Immature natural killer cell (primary cell): ENCODE results near the gene TCFL5. TPM values are rescaled to one million over a fixed set of nuclear protein-coding genes. Genes with fewer than 3 reads are reported as not detected.
"Not testable (repeated sequence)": the region's sequence is repeated elsewhere in the genome, so short reads cannot be mapped to it uniquely, and the experiment has no call there.

Experiments used
- DNase-seq, 3 donors: peaks; one replicate each; pipeline ENCODE4 v3.0.0; 2022; ENCODE audit warnings: mixed read lengths in 1 of 3
- H3K27ac Mint-ChIP-seq, 6 donors: one replicate each; pipeline ENCODE4 v1.8.0; 2020; ENCODE audit warnings: mixed read lengths in 6 of 6, mild to moderate bottlenecking in 5 of 6, inconsistent platforms in 4 of 6, moderate library complexity in 3 of 6
- H3K27me3 Mint-ChIP-seq, 3 donors: one replicate each; pipeline ENCODE4 v1.8.0; 2020 to 2021; ENCODE audit warnings: low read depth in 3 of 3, mild to moderate bottlenecking in 3 of 3, mixed read lengths in 3 of 3, moderate library complexity in 3 of 3, inconsistent platforms in 1 of 3
- H3K36me3 Mint-ChIP-seq, 3 donors: one replicate each; pipeline ENCODE4 v1.8.0; 2020; ENCODE audit warnings: mixed read lengths in 3 of 3, inconsistent platforms in 2 of 3, mild to moderate bottlenecking in 2 of 3
- H3K4me1 Mint-ChIP-seq, 2 donors: one replicate each; pipeline ENCODE4 v1.8.0; 2020; ENCODE audit warnings: inconsistent platforms in 2 of 2, mild to moderate bottlenecking in 2 of 2, mixed read lengths in 2 of 2, moderate library complexity in 1 of 2
- H3K4me3 Mint-ChIP-seq, 5 donors: one replicate each; pipeline ENCODE4 v1.8.0; 2020; ENCODE audit warnings: mild to moderate bottlenecking in 5 of 5, mixed read lengths in 5 of 5, inconsistent platforms in 3 of 5, moderate library complexity in 3 of 5
- H3K9me3 Mint-ChIP-seq, 6 donors: one replicate each; pipeline ENCODE4 v1.8.0; 2020; ENCODE audit warnings: mild to moderate bottlenecking in 6 of 6, mixed read lengths in 6 of 6, inconsistent platforms in 4 of 6, moderate library complexity in 3 of 6
- polyA plus RNA-seq, 3 donors: library from polyadenylated mRNA; unstranded; fragments of 300-500 nt; fragmentation: Illumina TruSeq; gene quantifications; one replicate each; pipeline ENCODE4 v1.2.3, GENCODE V29; 2021

The TCFL5 gene
- polyA plus RNA-seq, 3 donors from 2014 or later: 0.63 to 2.1 (median 1.1) TPM

- Mint-ChIP-seq H3K9me3 (no peaks in the 10 kb centered on the region), H3K4me1 (peaks cover 5 to 12% of the 10 kb centered on the region in 2 donors), H3K4me3 (no peak overlapping the region), H3K27ac (no peak overlapping the region), H3K27me3 (peaks cover 0 to 3% (median 2%) of the 10 kb centered on the region in 3 donors), H3K36me3 (peaks cover 5 to 13% (median 6%) of the 10 kb centered on the region in 3 donors)
- DNase-seq: no peak
These were observed 20.2 kb upstream of the TCFL5 start for GRCh38 chr20:62881662-62882395.

- Mint-ChIP-seq H3K27me3 (peaks cover 2 to 6% (median 3%) of the 10 kb centered on the region in 3 donors), H3K9me3 (no peaks in the 10 kb centered on the region), H3K36me3 (peaks cover 5 to 11% (median 6%) of the 10 kb centered on the region in 3 donors), H3K27ac (peak overlapping the region in 2 of 6 donors; percentile 25 to 50), H3K4me3 (no peak overlapping the region), H3K4me1 (peaks cover 5 to 11% of the 10 kb centered on the region in 2 donors)
- no peak for DNase-seq
These were observed 19.5 kb upstream of the TCFL5 start for GRCh38 chr20:62880935-62881661.

- H3K9me3 Mint-ChIP-seq: no peaks in the 10 kb centered on the region
- no peak for DNase-seq
- no peak overlapping the region for H3K4me3 Mint-ChIP-seq
- H3K27me3 Mint-ChIP-seq: peaks cover 0 to 12% (median 3%) of the 10 kb centered on the region in 3 donors
- H3K36me3 Mint-ChIP-seq: peaks cover 5 to 11% (median 6%) of the 10 kb centered on the region in 3 donors
- peaks cover 5 to 18% of the 10 kb centered on the region in 2 donors for H3K4me1 Mint-ChIP-seq
- no peak overlapping the region for H3K27ac Mint-ChIP-seq
These were observed 18.7 kb upstream of the TCFL5 start for GRCh38 chr20:62880147-62880934.

GRCh38 chr20:62879275-62880146, 17.9 kb upstream of the TCFL5 start:
- Mint-ChIP-seq H3K27me3 (peaks cover 0 to 17% (median 6%) of the 10 kb centered on the region in 3 donors), H3K9me3 (no peaks in the 10 kb centered on the region), H3K27ac (no peak overlapping the region), H3K4me1 (peaks cover 8 to 21% of the 10 kb centered on the region in 2 donors), H3K4me3 (no peak overlapping the region), H3K36me3 (peaks cover 5 to 11% (median 6%) of the 10 kb centered on the region in 3 donors)
- no peak for DNase-seq

- Mint-ChIP-seq H3K4me1 (peaks cover 15 to 30% of the 10 kb centered on the region in 2 donors), H3K27me3 (peaks cover 0 to 27% (median 7%) of the 10 kb centered on the region in 3 donors), H3K4me3 (no peak overlapping the region), H3K27ac (no peak overlapping the region), H3K36me3 (peaks cover 5 to 11% (median 6%) of the 10 kb centered on the region in 3 donors), H3K9me3 (no peaks in the 10 kb centered on the region)
- DNase-seq: no peak
These were observed 16.8 kb upstream of the TCFL5 start for GRCh38 chr20:62878244-62879038.

GRCh38 chr20:62876902-62877816, 15.5 kb upstream of the TCFL5 start:
- Mint-ChIP-seq H3K27ac (peak overlapping the region in 1 of 6 donors; percentile 22), H3K4me1 (peaks cover 15 to 30% of the 10 kb centered on the region in 2 donors), H3K9me3 (no peaks in the 10 kb centered on the region), H3K36me3 (peaks cover 5 to 9% (median 6%) of the 10 kb centered on the region in 3 donors), H3K4me3 (peak overlapping the region in 4 of 5 donors; percentile 9 to 63 (median 58)), H3K27me3 (peaks cover 0 to 32% (median 10%) of the 10 kb centered on the region in 3 donors)
- no peak for DNase-seq

- Mint-ChIP-seq H3K4me3 (peak overlapping the region in 1 of 5 donors; percentile 8), H3K36me3 (peaks cover 3% of the 10 kb centered on the region in 3 donors), H3K9me3 (no peaks in the 10 kb centered on the region), H3K4me1 (peaks cover 15 to 30% of the 10 kb centered on the region in 2 donors), H3K27me3 (peaks cover 0 to 30% (median 10%) of the 10 kb centered on the region in 3 donors), H3K27ac (peak overlapping the region in 2 of 6 donors; percentile 28 to 34)
- DNase-seq: no peak
These were observed 14.9 kb upstream of the TCFL5 start for GRCh38 chr20:62876501-62876901.

GRCh38 chr20:62875419-62876361, 14.1 kb upstream of the TCFL5 start:
- H3K27ac Mint-ChIP-seq: peak overlapping the region in 2 of 6 donors; percentile 34 to 39
- peak overlapping the region in 2 of 5 donors; percentile 48 to 56 for H3K4me3 Mint-ChIP-seq
- H3K27me3 Mint-ChIP-seq: peaks cover 0 to 30% (median 10%) of the 10 kb centered on the region in 3 donors
- H3K4me1 Mint-ChIP-seq: peaks cover 15 to 30% of the 10 kb centered on the region in 2 donors
- H3K36me3 Mint-ChIP-seq: no peaks in the 10 kb centered on the region
- DNase-seq: no peak
- no peaks in the 10 kb centered on the region for H3K9me3 Mint-ChIP-seq

GRCh38 chr20:62874964-62875344, 13.3 kb upstream of the TCFL5 start:
- Mint-ChIP-seq H3K9me3 (no peaks in the 10 kb centered on the region), H3K36me3 (no peaks in the 10 kb centered on the region), H3K27me3 (peaks cover 0 to 30% (median 10%) of the 10 kb centered on the region in 3 donors), H3K4me1 (peaks cover 15 to 30% of the 10 kb centered on the region in 2 donors), H3K27ac (peak overlapping the region in 1 of 6 donors; percentile 57), H3K4me3 (peak overlapping the region in 1 of 5 donors; percentile 17)
- no peak for DNase-seq

GRCh38 chr20:62873681-62874031, 12.0 kb upstream of the TCFL5 start:
- H3K4me1 Mint-ChIP-seq: peaks cover 15 to 30% of the 10 kb centered on the region in 2 donors
- H3K27ac Mint-ChIP-seq: peak overlapping the region in 1 of 6 donors; percentile 62
- not testable (repeated sequence) for H3K36me3 Mint-ChIP-seq, H3K9me3 Mint-ChIP-seq, H3K4me3 Mint-ChIP-seq
- peaks cover under 1 to 30% (median 10%) of the 10 kb centered on the region in 3 donors for H3K27me3 Mint-ChIP-seq
- DNase-seq: peak in 2 of 3 donors; percentile 29 to 40
